Activated CD8-positive, alpha-beta T cell treated with anti-CD3 and anti-CD28 coated beads, Interleukin-2, amount 10 ng/mL, durations not matched to agents 7 days and 5 days (primary cell): ENCODE measurements around the gene NPB. TPM values are rescaled to one million over a fixed set of nuclear protein-coding genes. Genes with fewer than 3 reads are reported as not detected.

Source experiments
- ATAC-seq: fragments of 150-1000 bp; cut with Tn5 transposase; one replicate; pipeline ENCODE4 v1.10.0; 2021; ENCODE audit warnings: moderate library complexity
- CTCF ChIA-PET: fragments of 350-600 bp; sonication (Branson Sonifier 250); formaldehyde crosslinking; loops from one replicate; lab custom pipeline; 2021; ENCODE audit warnings: antibody characterized with exemption; lab: Charles Lee
- POLR2A ChIA-PET: fragments of 350-600 bp; sonication (Branson Sonifier 250); formaldehyde crosslinking; loops from one replicate; lab custom pipeline; 2021; ENCODE audit warnings: antibody characterized with exemption; lab: Charles Lee
- DNase-seq: peaks from one replicate; pipeline ENCODE4 v3.0.0-alpha.2; 2020
- H3K27ac Mint-ChIP-seq: one replicate; pipeline ENCODE4 v1.8.0; 2021; ENCODE audit warnings: mild to moderate bottlenecking, mixed read lengths
- H3K27me3 Mint-ChIP-seq: one replicate; pipeline ENCODE4 v1.8.0; 2021; ENCODE audit warnings: low read depth, mixed read lengths
- H3K36me3 Mint-ChIP-seq: one replicate; pipeline ENCODE4 v1.8.0; 2021; ENCODE audit warnings: low read depth, mixed read lengths
- H3K4me1 Mint-ChIP-seq: one replicate; pipeline ENCODE4 v1.8.0; 2021; ENCODE audit warnings: low read depth, mixed read lengths
- H3K4me3 Mint-ChIP-seq: one replicate; pipeline ENCODE4 v1.8.0; 2021; ENCODE audit warnings: mild to moderate bottlenecking, mixed read lengths
- H3K9me3 Mint-ChIP-seq: one replicate; pipeline ENCODE4 v1.8.0; 2022; ENCODE audit warnings: mixed read lengths; ENCODE audit not compliant: insufficient read depth
- total RNA-seq, 2 experiments: library from RNA; stranded (reverse); gene quantifications; one replicate each; pipeline ENCODE4 v1.2.3, GENCODE V29; 2021

NPB gene
- total RNA-seq, 2 experiments from 2014 or later = 0.18 to 0.55 TPM

DNA sequence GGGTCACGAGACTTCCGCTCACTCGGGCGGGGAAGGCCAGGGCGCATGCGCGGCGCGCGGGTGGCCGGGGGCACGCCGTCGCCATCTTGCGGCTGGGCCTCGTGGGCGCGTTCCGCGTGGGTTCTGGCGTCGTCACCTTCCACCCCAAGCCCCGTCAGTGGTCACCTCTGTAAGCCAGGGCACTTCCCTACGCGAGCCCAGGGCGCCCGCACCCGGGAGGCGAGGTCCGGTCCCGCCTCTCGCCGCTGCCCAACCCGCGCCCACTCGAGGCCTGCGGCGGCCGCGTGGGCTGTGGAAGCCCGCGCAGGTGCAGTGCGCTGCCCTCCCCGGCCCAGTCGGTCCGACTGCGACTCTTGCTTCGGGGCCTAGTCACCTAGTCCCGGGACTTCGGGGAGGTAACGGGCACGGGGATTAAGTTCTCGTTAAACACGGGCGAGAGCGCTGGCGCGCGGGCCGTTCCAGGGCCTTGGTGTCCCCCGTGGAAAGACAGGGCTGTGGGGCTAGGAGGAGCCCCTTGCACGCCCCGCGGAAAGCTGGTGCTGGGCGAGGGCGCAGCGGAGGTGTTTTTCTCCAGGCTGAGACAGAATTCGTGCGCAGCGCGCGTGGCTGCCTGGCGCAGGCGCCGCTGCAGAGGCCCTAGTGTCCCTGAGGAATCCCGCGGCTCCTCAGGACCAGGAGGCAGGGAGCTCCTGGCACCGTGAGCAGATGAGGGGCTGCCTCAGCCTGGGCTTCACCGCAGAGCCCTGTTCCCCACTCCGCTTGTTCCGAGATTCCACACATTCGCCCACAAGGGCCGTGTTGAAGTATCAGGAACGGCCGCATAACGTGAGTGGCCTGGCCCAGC, 30.4 kb upstream of the NPB start:
- ATAC-seq (peak; percentile 8), DNase-seq (peak; percentile 96)
- Mint-ChIP-seq H3K4me3 (peak overlapping the region; percentile 83), H3K27ac (peak overlapping the region; percentile 97), H3K36me3 (peaks cover 40% of the 10 kb centered on the region), H3K27me3 (no peaks in the 10 kb centered on the region), H3K4me1 (peaks cover 37% of the 10 kb centered on the region), H3K9me3 (no peaks in the 10 kb centered on the region)
- POLR2A ChIA-PET = interaction anchor here (0.8 to 2.6 kb wide), 10 partner anchors 8 to 446 kb away, joined by 3 to 23 read pairs (median 6); partner anchors contain the start of genes ALYREF, ANAPC11, CD7 and P4HB
- CTCF ChIA-PET = interaction anchor here (2.6 kb wide), 1 partner anchor 56 kb away, joined by 5 read pairs; the partner anchor contains the start of gene MAFG

DNA sequence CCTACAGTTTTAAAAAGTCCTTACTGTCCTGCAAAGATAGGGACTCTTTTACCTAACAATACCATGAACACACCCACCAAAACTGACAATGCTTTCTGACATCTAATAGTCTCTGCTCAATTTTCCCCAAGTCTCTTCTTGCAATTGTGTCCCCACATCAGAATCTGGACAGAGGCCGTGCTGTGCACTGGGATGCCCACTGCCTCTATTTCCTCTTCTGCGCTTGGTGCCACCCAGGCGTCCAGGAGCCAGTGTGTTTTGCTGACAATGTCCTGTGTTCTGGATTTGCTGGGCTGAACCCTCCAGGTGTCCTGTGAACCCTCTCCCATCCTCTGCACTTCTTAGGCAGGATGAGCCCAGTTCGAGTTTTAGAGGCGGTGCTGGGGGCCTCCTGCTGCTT, 24.5 kb upstream of the NPB start:
- Mint-ChIP-seq H3K27ac (no peak overlapping the region), H3K4me3 (no peak overlapping the region), H3K4me1 (peaks cover 11% of the 10 kb centered on the region), H3K9me3 (no peaks in the 10 kb centered on the region), H3K27me3 (no peaks in the 10 kb centered on the region), H3K36me3 (peaks cover 48% of the 10 kb centered on the region)
- POLR2A ChIA-PET = interaction anchor here (1.6 kb wide), 1 partner anchor 9 kb away, joined by 6 read pairs; no protein-coding TSS in a partner anchor
- ATAC-seq (no peak), DNase-seq (no peak)
- CTCF ChIA-PET = no interaction called here

- no peaks in the 10 kb centered on the region for H3K9me3 Mint-ChIP-seq
- POLR2A ChIA-PET = no interaction called here
- ATAC-seq (no peak), DNase-seq (no peak)
- peaks cover 5% of the 10 kb centered on the region for H3K4me1 Mint-ChIP-seq
- no peaks in the 10 kb centered on the region for H3K27me3 Mint-ChIP-seq
- no peak overlapping the region for H3K27ac Mint-ChIP-seq
- H3K36me3 Mint-ChIP-seq = peaks cover 44% of the 10 kb centered on the region
- H3K4me3 Mint-ChIP-seq = no peak overlapping the region
- CTCF ChIA-PET = no interaction called here
Observed at GRCh38 chr17:81878294-81878693, 23.7 kb upstream of the NPB start.

- H3K4me1 Mint-ChIP-seq = peaks cover 6% of the 10 kb centered on the region
- no peaks in the 10 kb centered on the region for H3K9me3 Mint-ChIP-seq
- peaks cover 46% of the 10 kb centered on the region for H3K36me3 Mint-ChIP-seq
- CTCF ChIA-PET = interaction anchor here (1.4 to 1.7 kb wide), 2 partner anchors 9 to 278 kb away, joined by 3 read pairs; no protein-coding TSS in a partner anchor
- no peak for DNase-seq
- H3K27ac Mint-ChIP-seq = no peak overlapping the region
- no peak overlapping the region for H3K4me3 Mint-ChIP-seq
- ATAC-seq = no peak
- no peaks in the 10 kb centered on the region for H3K27me3 Mint-ChIP-seq
- POLR2A ChIA-PET = interaction anchor here (1.2 kb wide), 1 partner anchor 8 kb away, joined by 6 read pairs; the partner anchor contains the start of gene ARHGDIA
Observed at GRCh38 chr17:81879121-81879520, 22.9 kb upstream of the NPB start.

- POLR2A ChIA-PET = interaction anchor here (0.7 to 1.5 kb wide), 4 partner anchors 9 to 22 kb away, joined by 3 to 4 read pairs (median 4); no protein-coding TSS in a partner anchor
- no peaks in the 10 kb centered on the region for H3K9me3 Mint-ChIP-seq
- H3K4me3 Mint-ChIP-seq = no peak overlapping the region
- H3K27me3 Mint-ChIP-seq = no peaks in the 10 kb centered on the region
- peaks cover 62% of the 10 kb centered on the region for H3K36me3 Mint-ChIP-seq
- peak; percentile 27 for ATAC-seq
- CTCF ChIA-PET = interaction anchor here (0.7 kb wide), 1 partner anchor 9 kb away, joined by 3 read pairs; no protein-coding TSS in a partner anchor
- no peak for DNase-seq
- H3K4me1 Mint-ChIP-seq = peaks cover 25% of the 10 kb centered on the region
- no peak overlapping the region for H3K27ac Mint-ChIP-seq
Observed at GRCh38 chr17:81884520-81884919, 17.5 kb upstream of the NPB start.

- ATAC-seq (peak; percentile 15), DNase-seq (no peak)
- no peak overlapping the region for H3K4me3 Mint-ChIP-seq
- CTCF ChIA-PET = interaction anchor here (0.7 kb wide), 1 partner anchor 9 kb away, joined by 3 read pairs; no protein-coding TSS in a partner anchor
- H3K4me1 Mint-ChIP-seq = peaks cover 26% of the 10 kb centered on the region
- H3K27me3 Mint-ChIP-seq = no peaks in the 10 kb centered on the region
- H3K36me3 Mint-ChIP-seq = peaks cover 63% of the 10 kb centered on the region
- POLR2A ChIA-PET = interaction anchor here (0.7 to 1.5 kb wide), 4 partner anchors 9 to 22 kb away, joined by 4 to 5 read pairs (median 4); no protein-coding TSS in a partner anchor
- H3K9me3 Mint-ChIP-seq = no peaks in the 10 kb centered on the region
- H3K27ac Mint-ChIP-seq = peak overlapping the region; percentile 74
Observed at GRCh38 chr17:81884968-81885367, 17.1 kb upstream of the NPB start.

DNA sequence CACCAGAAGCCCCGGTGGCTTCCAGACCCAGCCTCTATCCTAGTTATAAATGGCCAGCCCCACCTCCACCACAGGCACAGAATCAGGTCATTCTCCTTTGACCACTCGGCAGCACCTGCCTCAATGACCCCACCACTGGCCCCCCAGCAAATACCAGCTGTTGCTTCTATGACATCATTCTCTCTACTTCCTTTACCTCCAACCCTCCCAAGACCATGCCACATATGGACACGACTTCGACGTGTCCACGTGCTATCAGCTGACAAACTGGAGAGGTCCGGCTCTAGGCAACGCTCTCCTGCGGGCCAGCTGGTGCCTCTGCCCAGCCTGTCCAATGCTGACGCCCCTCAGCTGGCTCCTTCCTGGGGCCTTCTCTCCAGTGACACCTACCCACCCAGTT, 16.6 kb upstream of the NPB start:
- H3K27ac Mint-ChIP-seq = peak overlapping the region; percentile 74
- H3K36me3 Mint-ChIP-seq = peaks cover 66% of the 10 kb centered on the region
- H3K9me3 Mint-ChIP-seq = no peaks in the 10 kb centered on the region
- peaks cover 31% of the 10 kb centered on the region for H3K4me1 Mint-ChIP-seq
- DNase-seq (no peak), ATAC-seq (no peak)
- CTCF ChIA-PET = no interaction called here
- no peaks in the 10 kb centered on the region for H3K27me3 Mint-ChIP-seq
- POLR2A ChIA-PET = interaction anchor here (0.8 to 1.9 kb wide), 5 partner anchors 8 to 23 kb away, joined by 4 to 8 read pairs (median 5); partner anchors contain the start of gene ARHGDIA
- H3K4me3 Mint-ChIP-seq = no peak overlapping the region

- DNase-seq (no peak), ATAC-seq (no peak)
- no peak overlapping the region for H3K4me3 Mint-ChIP-seq
- peaks cover 32% of the 10 kb centered on the region for H3K4me1 Mint-ChIP-seq
- peaks cover 65% of the 10 kb centered on the region for H3K36me3 Mint-ChIP-seq
- no peaks in the 10 kb centered on the region for H3K9me3 Mint-ChIP-seq
- H3K27ac Mint-ChIP-seq = peak overlapping the region; percentile 74
- ChIA-PET CTCF (no interaction called here), POLR2A (interaction anchor here (1.4 to 1.9 kb wide), 3 partner anchors 9 to 16 kb away, joined by 3 to 8 read pairs (median 6); partner anchors contain the start of gene ARHGDIA)
- no peaks in the 10 kb centered on the region for H3K27me3 Mint-ChIP-seq
Observed at GRCh38 chr17:81885869-81886548, 16.0 kb upstream of the NPB start.

GRCh38 chr17:81888105-81888987, 13.7 kb upstream of the NPB start:
- H3K27ac Mint-ChIP-seq = peak overlapping the region; percentile 50
- H3K9me3 Mint-ChIP-seq = no peaks in the 10 kb centered on the region
- POLR2A ChIA-PET = no interaction called here
- DNase-seq (no peak), ATAC-seq (no peak)
- CTCF ChIA-PET = no interaction called here
- H3K4me1 Mint-ChIP-seq = peaks cover 37% of the 10 kb centered on the region
- peaks cover 57% of the 10 kb centered on the region for H3K36me3 Mint-ChIP-seq
- H3K4me3 Mint-ChIP-seq = peak overlapping the region; percentile 32
- H3K27me3 Mint-ChIP-seq = no peaks in the 10 kb centered on the region

GRCh38 chr17:81888988-81889595, 12.9 kb upstream of the NPB start:
- Mint-ChIP-seq H3K27ac (peak overlapping the region; percentile 50), H3K4me1 (peaks cover 38% of the 10 kb centered on the region), H3K36me3 (peaks cover 58% of the 10 kb centered on the region), H3K4me3 (peak overlapping the region; percentile 91), H3K27me3 (no peaks in the 10 kb centered on the region), H3K9me3 (no peaks in the 10 kb centered on the region)
- DNase-seq (no peak), ATAC-seq (no peak)
- ChIA-PET CTCF (interaction anchor here (0.9 kb wide), 1 partner anchor 20 kb away, joined by 4 read pairs; no protein-coding TSS in a partner anchor), POLR2A (interaction anchor here (0.5 kb wide), 2 partner anchors 88 to 131 kb away, joined by 3 to 6 read pairs; no protein-coding TSS in a partner anchor)
